Kidney glomerular epithelial cell (primary cell): ENCODE measurements around the gene RPL27A.

Experiments
- DNase-seq: peaks from one replicate; lab custom pipeline; 2025; lab: John Stamatoyannopoulos, UW

Gene RPL27A

GRCh38 chr11:8701891-8702597, 19.5 kb downstream of the RPL27A start:
- no peak for DNase-seq

- DNase-seq = no peak
These were observed 20.0 kb downstream of the RPL27A start for GRCh38 chr11:8702598-8702915.

GRCh38 chr11:8704136-8704535, 21.5 kb downstream of the RPL27A start:
- no peak for DNase-seq

GRCh38 chr11:8705146-8705545, 22.6 kb downstream of the RPL27A start:
- DNase-seq = no peak

GRCh38 chr11:8706673-8707432, 24.3 kb downstream of the RPL27A start:
- DNase-seq = no peak

- no peak for DNase-seq
These were observed 25.1 kb downstream of the RPL27A start for GRCh38 chr11:8707541-8708191.

GRCh38 chr11:8709002-8709672, 26.5 kb downstream of the RPL27A start:
- no peak for DNase-seq

- no peak for DNase-seq
These were observed 27.2 kb downstream of the RPL27A start for GRCh38 chr11:8709777-8710176.

GRCh38 chr11:8711895-8712442, 29.4 kb downstream of the RPL27A start:
- DNase-seq = no peak

- no peak for DNase-seq
These were observed 29.9 kb downstream of the RPL27A start for GRCh38 chr11:8712506-8712905.

- DNase-seq = no peak
These were observed 31.3 kb downstream of the RPL27A start for GRCh38 chr11:8713760-8714454.

GRCh38 chr11:8714622-8715225, 32.1 kb downstream of the RPL27A start:
- no peak for DNase-seq

GRCh38 chr11:8715501-8715900, 32.9 kb downstream of the RPL27A start:
- no peak for DNase-seq

GRCh38 chr11:8717544-8717875, 34.9 kb downstream of the RPL27A start:
- DNase-seq = no peak

- peak; percentile 68 for DNase-seq
These were observed 35.5 kb downstream of the RPL27A start for GRCh38 chr11:8717876-8718753.

- DNase-seq = peak; percentile 79
These were observed 36.6 kb downstream of the RPL27A start for GRCh38 chr11:8719211-8719649.

- DNase-seq = no peak
These were observed 37.1 kb downstream of the RPL27A start for GRCh38 chr11:8719721-8720120.

GRCh38 chr11:8720352-8720751, 37.8 kb downstream of the RPL27A start:
- DNase-seq = no peak

- no peak for DNase-seq
These were observed 38.4 kb downstream of the RPL27A start for GRCh38 chr11:8720868-8721608.
